Body of pancreas (tissue), 4 donors: ENCODE measurements around the gene CCDC85C.

Experiments used
- CTCF ChIP-seq, 7 experiments: fragments of 450-650 bp in 4 of 7; fragments of 200-600 bp in 3 of 7; sonication (generic) in 3 of 7; IDR thresholded peaks; one replicate each; pipeline ENCODE4 v1.5.1; 2016 to 2019; ENCODE audit warnings: antibody characterized with exemption in 7 of 7
- POLR2A ChIP-seq, 3 donors: fragments of 450-650 bp; IDR thresholded peaks; one replicate each; pipeline ENCODE4 v1.6.1; 2016; ENCODE audit warnings: antibody characterized with exemption in 3 of 3, mild to moderate bottlenecking in 2 of 3

GRCh38 chr14:99592933-99593753 is 10.9 kb downstream of the CCDC85C start:
- no peak for TF ChIP-seq CTCF (IDR thresholded peaks at IDR 0.05)
- TF ChIP-seq POLR2A (IDR thresholded peaks at IDR 0.05), result no peak
